ENCODE measurements around the gene LRCH3.
A peak's percentile ranks its signal among the peaks of the same experiment; 100 is the strongest.

LRCH3 gene

GRCh38 chr3:197892162-197892561 is 101.1 kb downstream of the LRCH3 start:
- Histone ChIP-seq H3K4me3 (replicated peaks; ENCODE audit: insufficient read depth, low read length) (no peak overlapping the region), H3K27ac (replicated peaks) (no peak overlapping the region), H3K27me3 (ENCODE audit: insufficient read depth, poor library complexity, severe bottlenecking) (no peaks in the 10 kb centered on the region)
- TF ChIP-seq, protein P1, sequence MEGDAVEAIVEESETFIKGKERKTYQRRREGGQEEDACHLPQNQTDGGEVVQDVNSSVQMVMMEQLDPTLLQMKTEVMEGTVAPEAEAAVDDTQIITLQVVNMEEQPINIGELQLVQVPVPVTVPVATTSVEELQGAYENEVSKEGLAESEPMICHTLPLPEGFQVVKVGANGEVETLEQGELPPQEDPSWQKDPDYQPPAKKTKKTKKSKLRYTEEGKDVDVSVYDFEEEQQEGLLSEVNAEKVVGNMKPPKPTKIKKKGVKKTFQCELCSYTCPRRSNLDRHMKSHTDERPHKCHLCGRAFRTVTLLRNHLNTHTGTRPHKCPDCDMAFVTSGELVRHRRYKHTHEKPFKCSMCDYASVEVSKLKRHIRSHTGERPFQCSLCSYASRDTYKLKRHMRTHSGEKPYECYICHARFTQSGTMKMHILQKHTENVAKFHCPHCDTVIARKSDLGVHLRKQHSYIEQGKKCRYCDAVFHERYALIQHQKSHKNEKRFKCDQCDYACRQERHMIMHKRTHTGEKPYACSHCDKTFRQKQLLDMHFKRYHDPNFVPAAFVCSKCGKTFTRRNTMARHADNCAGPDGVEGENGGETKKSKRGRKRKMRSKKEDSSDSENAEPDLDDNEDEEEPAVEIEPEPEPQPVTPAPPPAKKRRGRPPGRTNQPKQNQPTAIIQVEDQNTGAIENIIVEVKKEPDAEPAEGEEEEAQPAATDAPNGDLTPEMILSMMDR (IDR thresholded peaks at IDR 0.05; ENCODE audit: insufficient read depth, low read length), result no peak
- TF ChIP-seq REST (IDR thresholded peaks at IDR 0.05; ENCODE audit: insufficient replicate concordance, low read depth), result peak; percentile 58
- TF ChIP-seq POLR2AphosphoS5 (IDR thresholded peaks at IDR 0.05; ENCODE audit: low read depth), result no peak
- TF ChIP-seq GABPA (IDR thresholded peaks at IDR 0.05; ENCODE audit: low read depth), result no peak
- no peak for DNase-seq (ENCODE audit: low read depth in 1 of 2, low spot score in 1 of 2)

DNA sequence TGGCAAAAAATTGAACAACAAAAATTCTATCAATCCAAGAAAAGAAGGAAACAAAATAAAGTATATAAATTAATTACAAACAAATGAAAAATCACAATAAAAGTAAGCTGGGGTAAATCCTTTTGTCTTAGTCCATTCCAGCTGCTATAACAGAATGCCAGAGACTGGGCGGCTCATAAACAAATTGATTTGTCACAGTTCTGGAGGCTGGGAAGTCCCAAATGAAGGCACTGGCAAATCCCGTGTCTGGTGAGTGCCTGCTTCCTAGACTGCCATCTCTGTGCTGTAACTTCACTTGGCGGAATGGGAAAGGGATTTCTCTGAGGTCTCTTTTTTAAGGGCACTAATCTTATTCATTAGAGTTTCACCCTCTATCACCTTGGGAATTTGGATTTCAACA is 105.4 kb downstream of the LRCH3 start:
- no peak overlapping the region for H3K27ac ChIP-seq (replicated peaks)
- no peaks in the 10 kb centered on the region for H3K27me3 ChIP-seq (ENCODE audit: insufficient read depth, poor library complexity, severe bottlenecking)
- DNase-seq (ENCODE audit: low read depth in 1 of 2, low spot score in 1 of 2), result no peak
- no peak overlapping the region for H3K4me3 ChIP-seq (replicated peaks; ENCODE audit: insufficient read depth, low read length)
- TF ChIP-seq REST (IDR thresholded peaks at IDR 0.05; ENCODE audit: insufficient replicate concordance, low read depth) (no peak), SPI1 (IDR thresholded peaks at IDR 0.05; ENCODE audit: borderline replicate concordance, low read depth) (no peak), POLR2AphosphoS5 (IDR thresholded peaks at IDR 0.05; ENCODE audit: low read depth) (no peak), GABPA (IDR thresholded peaks at IDR 0.05; ENCODE audit: low read depth) (no peak)
- TF ChIP-seq, protein P1 (IDR thresholded peaks at IDR 0.05; ENCODE audit: insufficient read depth, low read length), result no peak

DNA sequence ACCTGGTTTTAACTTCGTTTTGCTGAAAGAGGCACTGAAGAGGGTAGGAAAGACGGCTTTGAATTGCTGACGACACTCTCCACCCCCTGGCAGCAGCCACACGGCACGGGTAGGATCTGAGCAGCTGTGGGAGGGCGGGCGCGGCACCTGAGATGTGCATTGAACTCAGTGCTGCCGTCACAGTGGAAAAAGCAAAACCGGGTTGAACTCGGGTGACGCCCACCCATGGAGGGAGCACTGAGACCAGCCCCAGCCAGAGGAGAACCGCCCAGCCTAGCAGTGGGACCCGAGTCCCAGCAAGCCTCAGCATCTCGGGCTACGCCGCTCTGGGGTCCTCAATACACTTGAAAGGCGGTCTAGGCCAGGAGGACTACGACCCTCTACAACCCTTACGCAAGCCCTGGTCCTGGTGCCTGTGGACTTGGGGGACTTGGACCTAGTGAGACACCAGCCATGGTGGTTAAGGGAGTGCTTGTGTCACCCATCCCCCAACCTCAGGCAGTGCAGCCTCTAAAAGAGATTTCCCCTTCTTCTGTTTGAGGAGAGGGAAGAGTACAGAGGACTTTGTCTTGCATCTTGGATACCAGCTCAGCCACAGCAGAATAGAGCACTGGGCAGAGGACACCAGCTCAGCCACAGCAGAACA is 108.9 kb downstream of the LRCH3 start:
- H3K27ac ChIP-seq (replicated peaks), result no peak overlapping the region
- DNase-seq (ENCODE audit: low read depth in 1 of 2, low spot score in 1 of 2), result no peak
- H3K27me3 ChIP-seq (ENCODE audit: insufficient read depth, poor library complexity, severe bottlenecking), result no peaks in the 10 kb centered on the region
- H3K4me3 ChIP-seq (replicated peaks; ENCODE audit: insufficient read depth, low read length), result no peak overlapping the region
- no peak for TF ChIP-seq GABPA (IDR thresholded peaks at IDR 0.05; ENCODE audit: low read depth)
- no peak for TF ChIP-seq POLR2AphosphoS5 (IDR thresholded peaks at IDR 0.05; ENCODE audit: low read depth)
- TF ChIP-seq SPI1 (IDR thresholded peaks at IDR 0.05; ENCODE audit: borderline replicate concordance, low read depth), result no peak
- no peak for TF ChIP-seq REST (IDR thresholded peaks at IDR 0.05; ENCODE audit: insufficient replicate concordance, low read depth)
- TF ChIP-seq, protein P1 (IDR thresholded peaks at IDR 0.05; ENCODE audit: insufficient read depth, low read length), result no peak

Measured in HL-60 (cell line).